GM19035 (cell line): Measurements from ENCODE around the gene AHRR.
A peak's percentile ranks its signal among the peaks of the same experiment; 100 is the strongest.
"Not testable (repeated sequence)": the region's sequence is repeated elsewhere in the genome, so short reads cannot be mapped to it uniquely, and the experiment has no call there.

Experiments used
- ATAC-seq: cut with Tn5 transposase; IDR thresholded peaks from one replicate; pipeline ENCODE4 v1.9.1; 2021; ENCODE audit not compliant: unreplicated experiment

Gene AHRR

GRCh38 chr5:392431-392988 lies 71.0 kb downstream of the AHRR start:
- ATAC-seq, result peak; percentile 75

GRCh38 chr5:393846-394275 lies 72.3 kb downstream of the AHRR start:
- ATAC-seq, result no peak

DNA sequence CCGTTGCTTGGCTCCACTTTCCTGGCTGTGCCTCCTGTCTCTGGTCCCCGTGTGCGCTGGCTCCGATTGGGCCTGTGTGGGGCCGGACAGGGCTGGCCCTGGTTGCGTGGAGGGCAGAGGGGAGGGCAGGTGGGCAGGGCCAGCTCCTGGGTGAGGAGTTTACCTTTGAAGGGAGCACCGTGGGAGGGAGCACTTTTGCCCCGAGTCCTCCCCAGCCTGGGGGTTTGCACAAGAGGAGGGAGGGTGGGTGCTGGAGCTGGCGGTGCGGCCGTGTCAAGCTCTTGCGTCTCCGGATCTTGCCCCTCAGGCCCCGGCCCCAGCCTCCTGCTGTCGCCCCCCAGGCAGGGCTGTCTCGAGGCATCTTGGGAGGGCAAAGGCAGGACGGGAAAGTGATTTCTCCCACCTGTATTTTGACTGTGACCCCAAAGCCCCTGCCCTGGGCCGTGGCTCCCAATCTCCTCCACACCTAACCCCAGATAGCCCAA lies 73.2 kb downstream of the AHRR start:
- no peak for ATAC-seq

- ATAC-seq, result no peak
Observed at GRCh38 chr5:395156-395920, 73.8 kb downstream of the AHRR start.

DNA sequence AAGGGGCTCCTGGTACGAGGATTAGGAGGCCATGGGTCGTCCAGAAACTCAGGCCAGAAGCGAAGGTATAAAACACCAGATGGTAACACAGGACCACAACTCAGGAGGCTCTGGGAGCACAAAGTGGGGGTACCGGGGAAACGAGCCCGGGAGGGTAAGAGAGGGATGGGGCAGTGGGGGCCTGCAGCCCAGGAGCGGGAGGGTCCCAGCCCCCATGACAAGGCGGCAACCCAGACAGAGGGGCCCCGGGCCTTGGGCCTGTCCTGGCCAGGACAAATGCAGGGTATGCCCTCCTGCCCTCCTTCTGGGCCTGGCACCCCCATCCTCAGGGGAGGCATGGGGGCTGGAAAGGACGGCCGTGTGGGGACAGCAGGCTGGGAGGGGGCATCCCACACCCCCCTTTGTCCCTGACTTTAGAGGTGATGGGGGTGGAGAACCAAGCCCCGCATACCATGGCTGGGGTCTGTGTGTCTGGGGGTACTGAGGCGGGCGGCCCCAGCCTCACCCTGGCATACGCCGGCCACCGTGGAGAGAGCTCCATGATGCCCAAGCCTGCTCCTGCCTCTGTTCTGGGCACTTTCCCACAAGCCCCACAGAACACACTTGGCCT lies 74.5 kb downstream of the AHRR start:
- ATAC-seq, result no peak

- ATAC-seq, result no peak
Observed at GRCh38 chr5:396531-396961, 75.0 kb downstream of the AHRR start.

DNA sequence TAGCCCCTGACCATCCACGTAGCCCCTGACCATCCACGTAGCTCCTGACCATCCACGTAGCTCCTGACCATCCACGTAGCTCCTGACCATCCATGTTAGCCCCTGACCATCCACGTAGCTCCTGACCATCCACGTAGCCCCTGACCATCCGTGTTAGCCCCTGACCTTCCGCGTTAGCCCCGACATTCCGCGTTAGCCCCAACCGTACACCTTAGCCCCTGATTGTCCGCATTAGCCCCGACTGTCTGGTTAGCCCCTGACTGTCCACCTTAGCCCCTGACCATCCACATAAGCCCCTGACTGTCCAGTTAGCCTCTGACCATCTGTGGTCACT lies 76.6 kb downstream of the AHRR start:
- ATAC-seq, result not testable (repeated sequence)

GRCh38 chr5:398475-399295 lies 77.2 kb downstream of the AHRR start:
- no peak for ATAC-seq

DNA sequence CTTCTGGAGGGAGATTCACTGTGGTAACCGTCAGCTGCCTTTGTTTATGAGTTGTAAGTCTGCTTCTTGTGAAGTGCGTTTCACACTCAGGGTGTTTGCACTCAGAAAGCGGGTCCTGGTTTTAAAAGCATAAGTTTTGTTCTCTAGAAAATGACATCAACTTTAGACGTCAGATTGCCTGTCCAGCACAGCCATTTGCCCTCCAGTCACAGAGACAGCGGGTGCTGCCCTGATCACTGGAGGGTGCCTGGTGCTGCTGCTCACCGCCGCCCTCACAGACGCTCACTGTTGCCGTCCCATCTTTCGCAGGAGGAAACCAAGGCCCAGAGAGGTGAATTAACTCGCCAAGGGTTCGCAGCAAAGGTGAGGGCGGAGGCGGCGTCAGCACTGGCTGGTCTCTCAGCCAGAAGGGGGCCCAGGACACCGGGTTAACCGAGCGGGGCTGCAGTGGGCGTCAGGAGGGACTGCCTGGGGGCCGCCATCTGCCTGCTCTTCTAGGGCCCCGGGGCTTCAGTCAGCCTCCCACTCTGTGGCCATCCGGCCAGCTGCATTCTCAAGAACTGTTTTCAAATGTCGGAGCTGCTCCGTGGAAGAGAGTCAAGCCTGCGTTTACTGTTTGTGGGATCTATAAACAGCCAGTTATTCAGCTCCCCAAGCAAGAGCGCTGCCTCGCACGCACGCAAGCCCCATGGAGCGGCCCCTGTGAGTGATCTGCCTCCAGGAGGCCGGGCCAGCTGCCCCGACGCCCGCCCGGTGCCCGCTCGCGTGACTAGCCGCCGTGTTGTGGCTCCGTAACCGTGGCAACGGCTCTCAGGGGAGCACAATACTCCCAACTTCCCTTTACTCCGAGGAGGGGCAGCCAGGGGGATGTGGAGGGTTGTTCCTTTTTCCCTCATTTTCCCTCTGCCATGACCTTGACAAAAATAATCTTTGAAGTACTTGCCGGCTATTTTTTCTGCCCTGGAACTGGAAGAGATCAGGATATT lies 78.1 kb downstream of the AHRR start:
- ATAC-seq, result peak; percentile 76

DNA sequence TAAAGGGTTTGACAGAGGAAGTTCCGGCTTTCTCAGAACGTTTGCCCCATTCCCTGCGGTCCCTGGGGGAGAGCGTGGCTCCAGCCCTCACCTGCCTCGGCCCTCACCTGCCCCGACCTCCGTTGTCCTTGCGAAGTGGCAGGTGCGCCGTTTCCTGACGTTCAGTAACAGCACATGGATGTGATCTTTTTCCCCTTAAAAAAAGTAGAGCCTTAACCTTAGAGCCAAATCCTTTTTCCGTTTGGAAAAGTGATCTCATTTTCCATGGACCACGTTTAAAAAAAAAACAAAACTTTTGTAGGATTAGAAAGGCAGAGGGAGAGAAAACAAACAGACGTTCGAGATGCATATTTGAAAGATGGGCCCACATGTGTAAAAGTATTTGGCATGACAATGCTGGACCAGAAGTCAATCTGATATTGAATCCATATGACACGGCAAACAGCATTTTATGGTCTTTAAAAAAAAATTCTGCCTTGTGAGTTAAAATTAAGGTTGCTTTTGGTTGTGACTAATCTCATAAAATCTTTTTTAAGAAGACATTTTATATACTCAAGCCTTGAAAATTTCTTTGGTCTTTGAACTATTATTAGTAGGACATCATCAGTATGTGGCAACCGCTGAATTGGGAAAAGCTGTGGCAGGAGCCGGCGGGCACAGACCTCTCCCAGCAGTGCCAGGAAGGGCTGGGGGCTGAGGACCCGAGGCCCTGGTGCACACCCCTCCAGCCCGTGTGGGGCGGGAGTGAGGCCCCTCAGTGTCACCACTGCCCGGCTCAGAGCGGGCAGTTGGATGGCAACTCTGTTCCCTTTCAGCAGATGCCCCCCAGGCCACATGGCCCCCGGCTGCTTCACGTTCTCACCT lies 79.0 kb downstream of the AHRR start:
- ATAC-seq, result peak; percentile 11

- no peak for ATAC-seq
Observed at GRCh38 chr5:401146-402034, 79.9 kb downstream of the AHRR start.

DNA sequence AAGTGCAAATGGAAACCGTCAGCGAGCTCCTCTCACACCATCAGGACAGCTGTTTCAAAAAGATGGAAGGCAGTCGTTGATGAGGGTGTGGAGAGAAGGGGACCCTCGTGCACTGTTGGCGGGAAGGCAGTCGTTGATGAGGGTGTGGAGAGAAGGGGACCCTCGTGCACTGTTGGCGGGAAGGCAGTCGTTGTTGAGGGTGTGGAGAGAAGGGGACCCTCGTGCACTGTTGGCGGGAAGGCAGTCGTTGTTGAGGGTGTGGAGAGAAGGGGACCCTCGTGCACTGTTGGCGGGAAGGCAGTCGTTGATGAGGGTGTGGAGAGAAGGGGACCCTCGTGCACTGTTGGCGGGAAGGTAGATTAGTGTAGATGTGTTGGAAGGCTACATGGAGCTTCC lies 80.7 kb downstream of the AHRR start:
- not testable (repeated sequence) for ATAC-seq

DNA sequence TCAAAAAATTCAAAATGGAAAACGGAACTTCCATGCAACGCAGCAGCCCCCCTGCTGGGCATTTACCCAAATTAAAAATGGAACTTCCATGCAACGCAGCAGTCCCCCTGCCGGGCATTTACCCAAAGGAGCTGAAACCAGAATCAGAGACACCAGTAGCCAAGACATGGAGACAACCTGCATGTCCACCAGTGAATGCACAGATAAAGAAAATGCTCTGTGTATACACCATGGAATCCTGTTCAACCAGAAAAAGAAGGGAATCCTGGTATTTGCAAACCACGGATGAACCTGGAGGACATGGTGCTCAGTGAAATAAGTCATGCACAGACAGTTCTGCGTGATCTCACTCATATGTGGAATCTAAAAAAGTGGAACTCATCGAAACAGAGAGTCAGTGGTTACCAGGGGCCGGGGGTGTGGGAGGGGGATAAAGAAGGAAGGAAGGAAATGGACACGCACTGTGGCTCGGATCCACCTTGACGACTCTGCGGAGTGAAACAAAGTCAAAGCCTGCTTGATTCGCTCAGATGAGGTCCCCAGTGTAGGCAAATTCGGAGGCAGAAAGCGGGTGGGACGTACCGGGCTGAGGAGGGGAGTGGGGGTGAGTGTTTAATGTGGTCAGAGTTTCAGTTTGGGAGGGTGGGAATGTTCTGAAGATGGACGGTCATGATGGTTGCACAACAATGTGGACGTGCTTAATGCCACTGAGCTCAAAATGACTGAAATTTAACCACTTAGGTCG lies 81.3 kb downstream of the AHRR start:
- no peak for ATAC-seq

- no peak for ATAC-seq
Observed at GRCh38 chr5:403995-404394, 82.5 kb downstream of the AHRR start.

DNA sequence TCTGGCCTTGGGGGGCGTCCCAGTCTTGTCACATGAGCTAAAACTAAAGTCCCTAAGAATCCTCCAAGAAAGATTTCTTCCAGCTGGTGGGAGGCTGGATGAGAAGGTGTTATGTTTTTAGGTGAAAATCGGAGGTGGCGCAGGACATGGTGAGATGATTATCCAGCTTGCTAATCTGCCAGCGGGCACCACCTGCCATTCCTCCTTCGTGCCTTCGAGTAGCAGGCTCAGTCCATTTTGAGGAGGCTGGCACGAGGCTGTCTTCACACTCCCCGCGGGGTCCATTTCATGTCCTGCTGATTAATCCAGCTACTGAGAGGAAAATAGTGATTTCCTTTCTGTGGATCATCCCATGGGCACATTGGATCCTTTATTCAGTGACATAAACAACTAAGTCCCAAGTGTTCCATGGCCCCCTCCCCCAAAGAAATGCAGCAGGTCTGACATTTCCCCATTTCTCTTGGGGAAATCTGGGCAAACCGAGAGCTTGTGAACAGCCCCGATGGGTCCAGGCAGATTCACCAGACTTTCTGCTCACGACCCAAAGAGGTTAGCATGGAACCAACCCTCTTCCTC lies 83.2 kb downstream of the AHRR start:
- ATAC-seq, result no peak

DNA sequence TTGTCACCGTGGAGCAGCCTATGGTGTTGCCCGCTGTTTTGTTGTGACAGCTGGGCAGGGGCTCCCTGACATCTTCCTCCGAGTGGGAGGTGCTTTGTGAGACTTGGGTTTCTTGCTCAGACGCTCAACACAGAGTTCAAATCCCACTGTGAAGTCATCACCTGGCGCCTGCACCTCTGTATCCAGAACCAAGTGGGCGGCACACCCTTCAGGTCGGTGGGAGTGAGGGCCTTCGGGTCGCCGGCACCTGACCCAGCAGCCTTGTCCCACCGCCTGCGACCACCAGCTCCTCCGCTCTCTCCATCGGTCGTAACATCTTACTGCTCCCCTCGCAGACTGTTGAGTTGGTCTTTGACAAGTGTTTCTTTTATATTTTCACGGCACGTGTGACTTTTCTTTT lies 83.9 kb downstream of the AHRR start:
- ATAC-seq, result no peak

DNA sequence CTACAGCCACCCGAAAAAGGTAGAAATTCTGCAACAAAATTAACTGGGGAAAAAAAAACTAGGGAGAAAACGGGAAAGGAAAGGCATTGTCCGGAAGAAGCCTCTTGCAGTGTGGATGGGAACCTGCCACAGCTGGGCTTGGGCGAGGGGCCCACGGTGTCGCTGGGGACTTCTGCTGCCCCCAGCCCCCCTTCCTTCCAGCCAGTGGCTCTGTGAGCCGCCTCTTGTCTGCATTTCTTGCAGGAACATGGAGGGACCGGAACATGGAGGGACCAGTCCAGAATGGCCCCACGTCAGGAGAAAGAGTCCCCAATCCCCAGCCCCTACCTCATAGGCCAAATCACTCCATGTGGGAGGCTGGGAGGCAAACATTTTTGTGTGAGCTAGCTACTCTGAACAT lies 84.5 kb downstream of the AHRR start:
- no peak for ATAC-seq
